ENCODE measurements around the gene SERPINB11.
"Not testable (repeated sequence)": the region's sequence is repeated elsewhere in the genome, so short reads cannot be mapped to it uniquely, and the experiment has no call there.

SERPINB11 gene

GRCh38 chr18:63702660-63703059 lies at the start of gene SERPINB11:
Gene SERPINB11, plus strand, starts transcription at chr18:63702960. Its CDS starts 7,234 bp downstream, at chr18:63710194.
- DNase-seq: no peak

GRCh38 chr18:63658920-63659319 lies 43.8 kb upstream of the SERPINB11 start:
- not testable (repeated sequence) for DNase-seq

- not testable (repeated sequence) for DNase-seq
These were observed 41.0 kb upstream of the SERPINB11 start, which contains the start of gene SERPINB3 for GRCh38 chr18:63661750-63662149. Gene SERPINB3, minus strand, starts transcription at chr18:63661893. Its CDS starts 677 bp downstream, at chr18:63661216.

- no peak for DNase-seq
These were observed 38.2 kb upstream of the SERPINB11 start for GRCh38 chr18:63664571-63664970.

- DNase-seq: no peak
These were observed 26.0 kb upstream of the SERPINB11 start for GRCh38 chr18:63676526-63677323.

GRCh38 chr18:63677500-63678225 lies 25.1 kb upstream of the SERPINB11 start:
- DNase-seq: no peak

GRCh38 chr18:63679820-63680606 lies 22.7 kb upstream of the SERPINB11 start:
- no peak for DNase-seq

GRCh38 chr18:63681449-63682340 lies 21.1 kb upstream of the SERPINB11 start:
- no peak for DNase-seq

GRCh38 chr18:63683152-63683551 lies 19.6 kb upstream of the SERPINB11 start:
- no peak for DNase-seq

- no peak for DNase-seq
These were observed 18.9 kb upstream of the SERPINB11 start for GRCh38 chr18:63683890-63684289.

GRCh38 chr18:63684718-63685117 lies 18.0 kb upstream of the SERPINB11 start:
- no peak for DNase-seq

GRCh38 chr18:63686871-63687270 lies 15.9 kb upstream of the SERPINB11 start:
- DNase-seq: no peak

- no peak for DNase-seq
These were observed 13.7 kb upstream of the SERPINB11 start for GRCh38 chr18:63689064-63689463.

- DNase-seq: no peak
These were observed 5.6 kb upstream of the SERPINB11 start for GRCh38 chr18:63697097-63697660.

- no peak for DNase-seq
These were observed 2.3 kb upstream of the SERPINB11 start for GRCh38 chr18:63700501-63700900.

GRCh38 chr18:63701952-63702351 lies 808 bp upstream of the SERPINB11 start:
- DNase-seq: no peak

- DNase-seq: no peak
These were observed 2.6 kb downstream of the SERPINB11 start for GRCh38 chr18:63705401-63705800.

- DNase-seq: no peak
These were observed 5.1 kb downstream of the SERPINB11 start for GRCh38 chr18:63707816-63708215.

GRCh38 chr18:63708650-63709049 lies 5.9 kb downstream of the SERPINB11 start:
- no peak for DNase-seq

GRCh38 chr18:63725682-63726480 lies 23.1 kb downstream of the SERPINB11 start:
- DNase-seq: no peak

GRCh38 chr18:63730773-63731172 lies 28.0 kb downstream of the SERPINB11 start:
- no peak for DNase-seq
